Esophagus squamous epithelium (tissue), 4 donors: Measurements from ENCODE around the gene CASP12.

Experiments
- CTCF ChIP-seq, 6 experiments: fragments of 450-650 bp in 4 of 6; fragments of 200-600 bp in 2 of 6; sonication (generic) in 2 of 6; IDR thresholded peaks; one replicate each; pipeline ENCODE4 v1.5.1; 2016 to 2019; ENCODE audit warnings: antibody characterized with exemption in 6 of 6, mild to moderate bottlenecking in 4 of 6, moderate library complexity in 4 of 6
- POLR2A ChIP-seq, 4 donors: fragments of 450-650 bp; IDR thresholded peaks; one replicate each; pipeline ENCODE4 v1.6.1; 2017; ENCODE audit warnings: antibody characterized with exemption in 4 of 4, mild to moderate bottlenecking in 4 of 4, moderate library complexity in 3 of 4

- TF ChIP-seq POLR2A (IDR thresholded peaks at IDR 0.05) = no peak
- TF ChIP-seq CTCF (IDR thresholded peaks at IDR 0.05) = no peak
Observed at GRCh38 chr11:104907521-104908185, 9.4 kb upstream of the CASP12 start.
